Stimulated activated CD8-positive, alpha-beta memory T cell treated with anti-CD3 and anti-CD28 coated beads, Interleukin-15, amount 100 ng/mL, for 4 hours (primary cell): Measurements from ENCODE around the gene MACROD2.
"Not testable (repeated sequence)": the region's sequence is repeated elsewhere in the genome, so short reads cannot be mapped to it uniquely, and the experiment has no call there.

Experiments
- DNase-seq, 2 donors: peaks; one replicate each; pipeline ENCODE4 v3.0.0-alpha.2; 2020; ENCODE audit warnings: low read depth in 2 of 2

MACROD2 gene

GRCh38 chr20:15940127-15940526, 1944.8 kb downstream of the MACROD2 start:
- DNase-seq, result no peak

- DNase-seq, result no peak
These were observed 1946.8 kb downstream of the MACROD2 start for GRCh38 chr20:15942130-15942529.

- no peak for DNase-seq
These were observed 1950.0 kb downstream of the MACROD2 start for GRCh38 chr20:15945289-15945688.

- DNase-seq, result no peak
These were observed 1954.1 kb downstream of the MACROD2 start for GRCh38 chr20:15949391-15949790.

GRCh38 chr20:15951658-15952057, 1956.3 kb downstream of the MACROD2 start:
- no peak for DNase-seq

- DNase-seq, result no peak
These were observed 1962.8 kb downstream of the MACROD2 start for GRCh38 chr20:15958142-15958541.

- DNase-seq, result no peak
These were observed 1969.8 kb downstream of the MACROD2 start for GRCh38 chr20:15965165-15965564.

GRCh38 chr20:15967334-15967733, 1972.0 kb downstream of the MACROD2 start:
- DNase-seq, result no peak

GRCh38 chr20:15976047-15976736, 1980.9 kb downstream of the MACROD2 start:
- no peak for DNase-seq

- no peak for DNase-seq
These were observed 1981.7 kb downstream of the MACROD2 start for GRCh38 chr20:15977026-15977425.

GRCh38 chr20:15977758-15978157, 1982.4 kb downstream of the MACROD2 start:
- no peak for DNase-seq

- not testable (repeated sequence) for DNase-seq
These were observed 1990.4 kb downstream of the MACROD2 start for GRCh38 chr20:15985494-15986368.

- no peak for DNase-seq
These were observed 1991.4 kb downstream of the MACROD2 start for GRCh38 chr20:15986690-15987089.

- DNase-seq, result no peak
These were observed 1996.0 kb downstream of the MACROD2 start for GRCh38 chr20:15991279-15991678.

- no peak for DNase-seq
These were observed 1997.2 kb downstream of the MACROD2 start for GRCh38 chr20:15992564-15992963.

- DNase-seq, result no peak
These were observed 2004.8 kb downstream of the MACROD2 start for GRCh38 chr20:16000112-16000511.

GRCh38 chr20:16001286-16001685, 2006.0 kb downstream of the MACROD2 start:
- DNase-seq, result no peak

GRCh38 chr20:16003310-16003709, 2008.0 kb downstream of the MACROD2 start:
- no peak for DNase-seq

- no peak for DNase-seq
These were observed 2009.0 kb downstream of the MACROD2 start for GRCh38 chr20:16004108-16004854.

GRCh38 chr20:16005021-16005914, 2010.0 kb downstream of the MACROD2 start:
- no peak for DNase-seq

GRCh38 chr20:16005915-16006493, 2010.7 kb downstream of the MACROD2 start:
- no peak for DNase-seq
